GM12801 (cell line): Measurements from ENCODE around the gene HEPHL1.

Experiments
- CTCF ChIP-seq: IDR thresholded peaks from one replicate; pipeline ENCODE4 v1.5.1; 2011; ENCODE audit warnings: control low read depth; ENCODE audit not compliant: insufficient read length; ENCODE audit errors: extremely low read depth

The HEPHL1 gene

GRCh38 chr11:94043241-94043640 is 22.1 kb downstream of the HEPHL1 start:
- TF ChIP-seq CTCF, result no peak

GRCh38 chr11:94046796-94047195 is 25.6 kb downstream of the HEPHL1 start:
- no peak for TF ChIP-seq CTCF

GRCh38 chr11:94048032-94048709 is 27.0 kb downstream of the HEPHL1 start:
- no peak for TF ChIP-seq CTCF

- TF ChIP-seq CTCF, result no peak
Observed at GRCh38 chr11:94049351-94049750, 28.2 kb downstream of the HEPHL1 start.

GRCh38 chr11:94058630-94059029 is 37.5 kb downstream of the HEPHL1 start:
- TF ChIP-seq CTCF, result no peak

- TF ChIP-seq CTCF, result no peak
Observed at GRCh38 chr11:94059065-94059464, 37.9 kb downstream of the HEPHL1 start.

- TF ChIP-seq CTCF, result no peak
Observed at GRCh38 chr11:94060401-94060800, 39.2 kb downstream of the HEPHL1 start.
